Mesenchymal stem cell (in vitro differentiated cells and primary cell): ENCODE data around the gene JPT1.
"Not testable (repeated sequence)": the region's sequence is repeated elsewhere in the genome, so short reads cannot be mapped to it uniquely, and the experiment has no call there.

Source experiments
- DNase-seq: peaks from one replicate; pipeline ENCODE4 v3.0.0-alpha.2; 2013
- H2AFZ ChIP-seq: one replicate; pipeline ENCODE4 v1.6.1; 2013; ENCODE audit warnings: low read depth, mild to moderate bottlenecking, control low read depth, inconsistent platforms, low read length, moderate library complexity
- H2AK5ac ChIP-seq: 2 replicates; pipeline ENCODE4 v1.6.1; 2013; ENCODE audit warnings: low read length, moderate library complexity, mild to moderate bottlenecking, inconsistent platforms; ENCODE audit not compliant: severe bottlenecking
- H2BK120ac ChIP-seq: one replicate; pipeline ENCODE4 v1.6.1; 2013; ENCODE audit warnings: low read depth, mild to moderate bottlenecking, inconsistent platforms, low read length, moderate library complexity
- H2BK12ac ChIP-seq, 2 experiments: one replicate each; pipeline ENCODE4 v1.6.1; 2013; ENCODE audit warnings: inconsistent platforms in 2 of 2, low read length in 2 of 2, mild to moderate bottlenecking in 2 of 2, moderate library complexity in 2 of 2, control low read depth in 1 of 2
- H2BK15ac ChIP-seq: one replicate; pipeline ENCODE4 v1.6.1; 2013; ENCODE audit warnings: mild to moderate bottlenecking, low read depth, inconsistent platforms; ENCODE audit not compliant: poor library complexity, severe bottlenecking
- H2BK5ac ChIP-seq: 2 replicates; pipeline ENCODE4 v1.6.1; 2013; ENCODE audit warnings: low read depth, mild to moderate bottlenecking, low read length, control low read depth, inconsistent platforms; ENCODE audit not compliant: poor library complexity, severe bottlenecking
- H3K14ac ChIP-seq, 2 experiments: one replicate each; pipeline ENCODE4 v1.6.1; 2013; ENCODE audit warnings: inconsistent platforms in 2 of 2, low read length in 2 of 2, control low read depth in 1 of 2, mild to moderate bottlenecking in 1 of 2, moderate library complexity in 1 of 2
- H3K18ac ChIP-seq, 2 experiments: one replicate each; pipeline ENCODE4 v1.6.1; 2013; ENCODE audit warnings: inconsistent platforms in 2 of 2, low read length in 2 of 2, control low read depth in 1 of 2, low read depth in 1 of 2, mild to moderate bottlenecking in 1 of 2
- H3K23ac ChIP-seq, 2 experiments: one replicate each; pipeline ENCODE4 v1.6.1; 2013; ENCODE audit warnings: inconsistent platforms in 2 of 2, low read length in 2 of 2, mild to moderate bottlenecking in 2 of 2, moderate library complexity in 2 of 2, control low read depth in 1 of 2
- H3K27ac ChIP-seq: 2 replicates; pipeline ENCODE4 v1.5.1; 2013; ENCODE audit warnings: mild to moderate bottlenecking, moderate library complexity, low read length, control low read depth, inconsistent platforms; ENCODE audit not compliant: poor library complexity, severe bottlenecking
- H3K27me3 ChIP-seq, 2 experiments: 2 replicates each; pipeline versions ENCODE4 v1.6.1 to v1.7.0; 2013; ENCODE audit warnings: low read length in 2 of 2, mild to moderate bottlenecking in 2 of 2, moderate library complexity in 2 of 2, control low read depth in 1 of 2, inconsistent platforms in 1 of 2; ENCODE audit not compliant: control insufficient read depth in 1 of 2, insufficient read depth in 1 of 2
- H3K36me3 ChIP-seq, 2 experiments: 2 replicates each; pipeline versions ENCODE4 v1.6.1 to v1.7.0; 2013; ENCODE audit warnings: low read length in 2 of 2, control low read depth in 1 of 2, inconsistent platforms in 1 of 2, low read depth in 1 of 2, mild to moderate bottlenecking in 1 of 2; ENCODE audit not compliant: insufficient read depth in 2 of 2, control insufficient read depth in 1 of 2
- H3K4ac ChIP-seq, 2 experiments: one replicate each; pipeline ENCODE4 v1.6.1; 2013; ENCODE audit warnings: inconsistent platforms in 2 of 2, low read length in 2 of 2, mild to moderate bottlenecking in 2 of 2, moderate library complexity in 2 of 2, control low read depth in 1 of 2, low read depth in 1 of 2
- H3K4me1 ChIP-seq: 2 replicates; pipeline ENCODE4 v1.6.1; 2013; ENCODE audit warnings: low read depth, low read length, control low read depth; ENCODE audit not compliant: control insufficient read depth, insufficient read depth
- H3K4me2 ChIP-seq: 2 replicates; pipeline ENCODE4 v1.6.1; 2013; ENCODE audit warnings: low read length, mild to moderate bottlenecking, inconsistent platforms; ENCODE audit not compliant: poor library complexity, severe bottlenecking
- H3K4me3 ChIP-seq, 2 experiments: 2 replicates each; pipeline versions ENCODE4 v1.5.1 to v1.7.0; 2013; ENCODE audit warnings: low read length in 2 of 2, mild to moderate bottlenecking in 2 of 2, control low read depth in 1 of 2, low read depth in 1 of 2; ENCODE audit not compliant: insufficient read depth in 1 of 2
- H3K79me1 ChIP-seq: replicated peaks from 2 replicates; pipeline ENCODE4 v1.6.1; 2013; ENCODE audit warnings: mild to moderate bottlenecking, control low read depth, low read length, inconsistent platforms; ENCODE audit not compliant: poor library complexity, severe bottlenecking
- H3K9ac ChIP-seq: 2 replicates; pipeline ENCODE4 v1.7.0; 2013; ENCODE audit warnings: mild to moderate bottlenecking, low read length, moderate library complexity
- H3K9me3 ChIP-seq: 2 replicates; pipeline ENCODE4 v1.7.0; 2013; ENCODE audit warnings: mild to moderate bottlenecking, low read length; ENCODE audit not compliant: control insufficient read depth
- H4K8ac ChIP-seq: one replicate; pipeline ENCODE4 v1.6.1; 2013; ENCODE audit warnings: inconsistent platforms, mild to moderate bottlenecking, low read length, moderate library complexity
- H4K91ac ChIP-seq: one replicate; pipeline ENCODE4 v1.6.1; 2013; ENCODE audit warnings: mild to moderate bottlenecking, low read length, inconsistent platforms
- WGBS: methylation state at CpG from one replicate; pipeline ENCODE4 v1.1.7; 2013; ENCODE audit warnings: mixed read lengths; 5-methylcytosine and 5-hydroxymethylcytosine counted together

The JPT1 gene

GRCh38 chr17:75132018-75133000 is 22.0 kb downstream of the JPT1 start:
- H3K23ac ChIP-seq, H3K27me3 ChIP-seq, H3K9me3 ChIP-seq, H2AFZ ChIP-seq, H3K79me1 ChIP-seq, DNase-seq: not testable (repeated sequence)
- H2BK120ac ChIP-seq, result peak overlapping the region; percentile 66
- H3K4me2 ChIP-seq, result peak overlapping the region; percentile 83
- peak overlapping the region; percentile 95 for H3K9ac ChIP-seq
- peak overlapping the region; percentile 84 for H3K27ac ChIP-seq
- peak overlapping the region; percentile 71 for H2BK15ac ChIP-seq
- H3K14ac ChIP-seq, result peak overlapping the region in 1 of 2 experiments; percentile 80
- peaks cover 12% of the 10 kb centered on the region for H3K4me1 ChIP-seq
- H4K91ac ChIP-seq, result peak overlapping the region; percentile 95
- H3K36me3 ChIP-seq, result peaks cover 33 to 43% of the 10 kb centered on the region in 2 experiments
- WGBS, result 90% methylated on average over 39 of the region's 40 CpGs
- peak overlapping the region; percentile 81 for H2BK5ac ChIP-seq
- peak overlapping the region in 1 of 2 experiments; percentile 95 for H3K4ac ChIP-seq
- H2BK12ac ChIP-seq, result peak overlapping the region in 1 of 2 experiments; percentile 5
- H4K8ac ChIP-seq, result peak overlapping the region; percentile 95
- peak overlapping the region; percentile 67 to 82 for H3K4me3 ChIP-seq
- H2AK5ac ChIP-seq, result peak overlapping the region; percentile 78
- peak overlapping the region; percentile 86 to 96 for H3K18ac ChIP-seq

DNA sequence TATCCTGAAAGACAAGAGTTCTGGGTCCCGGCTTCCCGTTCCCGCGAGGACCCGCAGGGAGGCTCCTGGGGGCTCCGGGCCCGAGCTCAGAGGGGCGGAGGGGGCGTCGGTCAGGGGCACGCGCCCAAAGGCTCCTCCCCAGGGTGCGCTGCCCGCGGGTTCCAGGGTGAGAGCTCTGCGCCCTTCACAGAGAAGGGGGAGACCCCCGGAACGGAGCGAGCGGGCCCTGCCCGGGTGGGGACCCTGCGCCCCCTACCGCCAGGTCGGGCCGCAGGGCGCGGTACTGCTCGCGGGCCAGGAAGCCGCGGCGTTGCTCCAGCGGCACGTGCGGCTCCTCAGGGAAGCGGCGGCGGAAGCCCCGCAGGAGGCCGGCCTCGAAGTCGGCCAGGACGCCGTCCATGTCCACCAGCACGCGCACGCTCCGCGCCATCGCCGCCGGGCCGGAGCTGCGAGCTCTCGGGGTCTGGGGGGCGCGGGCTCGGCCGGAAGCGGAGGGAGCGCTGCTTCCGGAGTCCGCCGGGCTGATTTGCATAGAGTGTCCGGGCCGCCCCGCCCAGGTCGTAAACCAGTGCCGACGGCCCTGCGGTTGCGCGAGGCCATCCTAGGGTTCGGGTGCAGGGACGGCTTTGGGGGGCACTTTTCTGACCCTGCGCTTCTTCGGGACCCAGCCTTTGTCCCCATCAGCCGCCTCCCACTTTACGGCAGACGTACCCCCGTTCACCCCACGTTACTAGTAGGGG is 22.9 kb downstream of the JPT1 start, which contains the start of gene NT5C:
NT5C (minus strand) TSS at position 465 of the 740 bp plus-strand sequence; CDS start at position 430, 35 bp downstream.
- peak within 1 kb of the TSS; percentile 83 for H3K4me2 ChIP-seq
- H2BK5ac ChIP-seq, result peak within 1 kb of the TSS; percentile 81
- H2AFZ ChIP-seq, result peak within 1 kb of the TSS; percentile 87
- peak within 1 kb of the TSS; percentile 78 for H2AK5ac ChIP-seq
- H3K9ac ChIP-seq, result peak within 1 kb of the TSS; percentile 95
- H2BK12ac ChIP-seq, result peak within 1 kb of the TSS in 1 of 2 experiments; percentile 5
- H3K18ac ChIP-seq, result peak within 1 kb of the TSS; percentile 86 to 96
- H3K14ac ChIP-seq, result peak within 1 kb of the TSS in 1 of 2 experiments; percentile 80
- no peaks in the 10 kb centered on the region for H3K27me3 ChIP-seq
- H3K27ac ChIP-seq, result peak within 1 kb of the TSS; percentile 84
- peak within 1 kb of the TSS; percentile 95 for H4K91ac ChIP-seq
- H3K4ac ChIP-seq, result peak within 1 kb of the TSS; percentile 20 to 95
- H3K9me3 ChIP-seq, result no peaks in the 10 kb centered on the region
- H2BK15ac ChIP-seq, result peak within 1 kb of the TSS; percentile 71
- peaks cover 33 to 37% of the 10 kb centered on the region in 2 experiments for H3K36me3 ChIP-seq
- peaks cover 9% of the 10 kb centered on the region for H3K79me1 ChIP-seq
- peak within 1 kb of the TSS; percentile 66 for H2BK120ac ChIP-seq
- WGBS, result under 1% methylated on average over 77 of the region's 82 CpGs
- peaks cover 12% of the 10 kb centered on the region for H3K4me1 ChIP-seq
- DNase-seq, result peak; percentile 80
- H3K23ac ChIP-seq, result peak within 1 kb of the TSS in 1 of 2 experiments; percentile 48
- H3K4me3 ChIP-seq, result peak within 1 kb of the TSS; percentile 67 to 82
- H4K8ac ChIP-seq, result peak within 1 kb of the TSS; percentile 95

GRCh38 chr17:75130632-75131277 is 23.6 kb downstream of the JPT1 start:
- peaks cover 30 to 32% of the 10 kb centered on the region in 2 experiments for H3K36me3 ChIP-seq
- DNase-seq, result peak; percentile 81
- H3K4ac ChIP-seq, result peak overlapping the region; percentile 20 to 95
- peak overlapping the region; percentile 95 for H3K9ac ChIP-seq
- H3K23ac ChIP-seq, result no peak overlapping the region
- H2BK12ac ChIP-seq, result no peak overlapping the region
- peaks cover 9% of the 10 kb centered on the region for H3K79me1 ChIP-seq
- peak overlapping the region; percentile 85 to 94 for H3K18ac ChIP-seq
- H3K4me1 ChIP-seq, result peaks cover 12% of the 10 kb centered on the region
- no peaks in the 10 kb centered on the region for H3K9me3 ChIP-seq
- H3K27me3 ChIP-seq, result no peaks in the 10 kb centered on the region
- peak overlapping the region; percentile 65 for H2BK120ac ChIP-seq
- H2AK5ac ChIP-seq, result peak overlapping the region; percentile 7
- 12% methylated on average over 25 of the region's 29 CpGs for WGBS
- no peak overlapping the region for H2BK15ac ChIP-seq
- H2AFZ ChIP-seq, result no peak overlapping the region
- peak overlapping the region; percentile 67 for H4K8ac ChIP-seq
- no peak overlapping the region for H3K14ac ChIP-seq
- no peak overlapping the region for H2BK5ac ChIP-seq
- peak overlapping the region; percentile 67 to 82 for H3K4me3 ChIP-seq
- peak overlapping the region; percentile 79 for H3K27ac ChIP-seq
- peak overlapping the region; percentile 83 for H3K4me2 ChIP-seq
- peak overlapping the region; percentile 35 for H4K91ac ChIP-seq
